CD4-positive, alpha-beta T cell treated with Interleukin-17A for 1 hour (primary cell): ENCODE results near the gene TMEM156.
"Not testable (repeated sequence)": the region's sequence is repeated elsewhere in the genome, so short reads cannot be mapped to it uniquely, and the experiment has no call there.

Experiments used
- DNase-seq: peaks from one replicate; pipeline ENCODE4 v3.0.0-alpha.2; 2020

TMEM156 gene

DNA sequence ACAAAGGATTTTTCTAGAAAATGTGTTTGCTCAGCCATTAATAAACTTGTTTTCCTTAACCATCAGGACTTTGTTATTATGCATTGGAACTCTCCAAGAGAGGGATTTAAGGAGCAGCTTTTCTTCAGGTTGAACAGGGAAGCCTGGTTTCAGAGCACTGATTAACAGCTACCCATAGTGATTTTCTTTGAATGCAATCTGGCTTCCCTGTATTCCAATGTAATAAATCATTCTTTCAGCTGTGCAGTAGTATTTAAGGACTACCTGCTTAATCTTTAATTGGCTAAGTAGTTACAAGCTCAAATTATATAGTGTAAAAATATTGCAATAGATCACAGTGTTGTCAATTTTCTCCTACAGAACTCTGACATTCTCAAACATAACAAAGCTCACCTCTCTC is 77.5 kb downstream of the TMEM156 start:
- no peak for DNase-seq

- DNase-seq = no peak
Measured at GRCh38 chr4:38952017-38952416, 80.2 kb downstream of the TMEM156 start.

GRCh38 chr4:38951598-38951997 is 80.6 kb downstream of the TMEM156 start:
- no peak for DNase-seq

GRCh38 chr4:38950734-38951133 is 81.5 kb downstream of the TMEM156 start:
- DNase-seq = no peak

GRCh38 chr4:38950159-38950558 is 82.0 kb downstream of the TMEM156 start:
- no peak for DNase-seq

DNA sequence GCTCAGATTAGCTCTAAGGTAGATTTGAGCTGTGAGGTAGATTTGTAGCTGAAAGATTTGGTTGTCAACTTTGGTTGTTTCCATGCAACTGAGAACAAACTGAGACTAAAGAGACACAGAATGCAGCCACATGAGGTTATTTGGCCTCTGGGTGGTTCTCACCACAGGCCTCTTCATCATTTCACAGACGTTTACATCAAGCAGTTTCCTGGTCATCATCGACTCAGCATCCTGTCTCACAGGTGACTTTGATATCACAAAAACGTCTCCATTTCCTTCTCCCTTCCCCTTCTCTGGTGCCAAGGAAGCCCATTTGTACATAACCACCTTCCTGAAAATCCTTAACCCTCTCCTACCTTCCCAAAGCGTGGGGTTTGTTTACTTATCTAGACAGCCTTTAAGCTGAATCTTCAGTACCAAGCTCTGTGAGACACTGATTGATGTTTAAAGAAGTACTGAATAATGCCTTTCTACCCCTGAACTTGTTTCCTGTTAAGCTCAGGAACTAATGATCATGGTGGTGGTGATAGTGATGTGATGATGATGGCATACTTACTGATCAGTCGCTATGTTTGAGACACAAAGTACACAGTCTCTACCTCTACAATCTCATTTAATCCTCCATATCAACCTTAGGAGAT is 82.7 kb downstream of the TMEM156 start:
- peak; percentile 71 for DNase-seq

DNA sequence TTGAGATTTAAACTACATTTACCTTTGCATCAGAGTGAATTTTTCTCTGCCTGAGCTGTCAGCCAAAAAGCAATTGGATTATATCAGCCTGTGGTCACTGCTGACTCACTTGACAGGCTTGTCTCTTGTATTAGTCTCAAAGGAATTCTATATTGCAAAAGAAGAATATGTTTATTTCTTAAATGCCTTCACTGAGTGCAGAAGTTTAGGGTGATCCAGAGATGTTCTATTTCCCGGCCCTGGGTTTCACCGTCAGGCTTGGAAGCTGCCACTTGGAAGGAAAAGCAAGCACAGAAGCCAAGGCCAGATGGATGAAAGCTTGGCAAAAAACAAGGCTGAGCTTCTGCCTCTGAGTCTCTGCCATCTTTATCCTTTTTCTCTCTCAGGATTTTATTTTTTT is 83.7 kb downstream of the TMEM156 start:
- DNase-seq = no peak

- DNase-seq = no peak
Measured at GRCh38 chr4:38946919-38947318, 85.3 kb downstream of the TMEM156 start.

- DNase-seq = no peak
Measured at GRCh38 chr4:38944440-38944839, 87.8 kb downstream of the TMEM156 start.

DNA sequence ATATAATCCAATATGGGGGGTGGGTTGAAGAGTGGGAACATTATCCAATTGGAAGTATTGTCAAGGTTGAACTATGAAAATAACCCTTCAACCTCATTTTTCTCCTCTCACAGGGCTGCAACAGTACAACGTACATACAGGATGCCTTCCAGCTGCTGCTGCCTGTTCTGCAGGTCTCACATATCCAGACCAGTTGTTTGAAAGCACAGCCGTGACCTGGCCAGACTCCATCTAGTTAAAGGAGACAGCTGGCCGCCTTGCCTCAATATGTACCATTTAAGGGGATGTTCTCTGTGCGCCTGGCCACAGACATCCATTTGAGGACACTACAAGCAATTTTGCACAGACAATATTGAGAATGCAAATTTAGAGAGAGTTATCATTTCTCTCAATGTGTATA is 88.9 kb downstream of the TMEM156 start:
- no peak for DNase-seq

DNA sequence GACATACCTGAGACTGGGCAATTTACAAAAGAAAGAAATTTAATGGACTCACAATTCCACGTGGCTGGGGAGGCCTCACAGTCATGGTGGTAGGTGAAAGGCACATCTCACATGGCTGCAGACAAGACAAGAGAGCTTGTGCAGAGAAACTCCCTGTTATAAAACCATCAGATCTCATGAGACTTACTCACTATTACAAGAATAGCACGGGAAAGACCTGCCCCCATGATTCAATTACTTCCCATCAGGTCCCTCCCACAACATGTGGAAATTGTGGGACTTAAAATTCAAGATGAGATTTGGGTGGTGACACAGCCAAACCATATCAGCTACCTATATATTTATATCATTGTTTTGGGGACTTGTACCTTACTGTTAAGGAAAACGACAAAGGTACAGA is 90.3 kb downstream of the TMEM156 start:
- not testable (repeated sequence) for DNase-seq

GRCh38 chr4:38940476-38940875 is 91.7 kb downstream of the TMEM156 start:
- DNase-seq = no peak

- no peak for DNase-seq
Measured at GRCh38 chr4:38939165-38939564, 93.0 kb downstream of the TMEM156 start.

DNA sequence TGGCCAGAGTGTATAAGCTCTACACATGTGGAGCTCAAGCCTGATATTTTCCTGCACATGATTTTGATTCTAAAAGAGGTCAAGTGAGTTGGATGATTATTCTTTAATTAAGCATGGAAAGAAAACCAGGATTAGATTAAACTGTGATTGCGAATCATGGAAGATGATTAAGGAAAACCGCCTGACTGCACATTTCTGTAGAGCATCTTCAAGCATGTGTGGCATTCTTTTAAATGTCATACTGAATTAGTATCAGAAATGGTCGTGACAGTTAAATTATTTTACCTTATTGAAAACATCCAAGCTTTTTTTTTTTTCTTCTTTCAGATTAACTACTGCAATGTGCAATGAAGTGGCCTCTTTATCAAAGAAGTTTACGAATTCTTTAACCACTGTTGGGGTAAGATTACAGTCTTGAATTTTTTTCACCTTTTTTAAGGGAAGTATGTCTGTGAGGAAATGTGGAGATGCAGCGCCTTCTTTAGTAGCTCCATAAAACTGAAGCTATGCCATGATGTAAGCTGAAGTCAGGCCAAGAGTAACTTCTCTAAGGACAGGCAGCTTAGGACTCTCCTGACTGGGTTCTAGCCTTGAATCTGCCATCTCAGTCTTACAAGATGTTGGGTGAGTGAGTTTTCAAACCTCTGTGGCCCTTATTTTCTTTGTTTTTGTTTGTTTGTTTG is 96.7 kb downstream of the TMEM156 start:
- DNase-seq = no peak

- no peak for DNase-seq
Measured at GRCh38 chr4:38931125-38931524, 101.1 kb downstream of the TMEM156 start.

DNA sequence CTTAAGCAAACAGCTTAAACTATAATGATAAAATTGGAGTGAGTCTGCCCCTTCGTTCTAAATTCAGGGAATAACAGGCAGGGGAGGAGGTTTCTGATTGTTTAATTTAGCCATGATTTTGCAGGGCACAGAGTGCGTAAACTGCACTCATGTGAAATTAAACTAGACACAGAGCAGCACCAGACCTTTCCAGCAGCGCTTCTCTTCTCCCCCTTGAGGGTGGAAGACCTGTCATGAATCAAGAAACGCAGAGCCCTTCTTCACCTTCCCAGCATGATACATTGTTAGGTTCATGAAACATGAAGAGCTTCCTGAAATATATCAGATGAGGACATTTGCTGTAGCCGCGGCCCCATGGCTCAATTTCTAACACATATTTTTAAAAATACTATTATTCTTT is 101.5 kb downstream of the TMEM156 start:
- DNase-seq = no peak

- DNase-seq = no peak
Measured at GRCh38 chr4:38930204-38930603, 102.0 kb downstream of the TMEM156 start.

GRCh38 chr4:38928974-38929373 is 103.2 kb downstream of the TMEM156 start:
- no peak for DNase-seq

- no peak for DNase-seq
Measured at GRCh38 chr4:38928568-38928967, 103.6 kb downstream of the TMEM156 start.

DNA sequence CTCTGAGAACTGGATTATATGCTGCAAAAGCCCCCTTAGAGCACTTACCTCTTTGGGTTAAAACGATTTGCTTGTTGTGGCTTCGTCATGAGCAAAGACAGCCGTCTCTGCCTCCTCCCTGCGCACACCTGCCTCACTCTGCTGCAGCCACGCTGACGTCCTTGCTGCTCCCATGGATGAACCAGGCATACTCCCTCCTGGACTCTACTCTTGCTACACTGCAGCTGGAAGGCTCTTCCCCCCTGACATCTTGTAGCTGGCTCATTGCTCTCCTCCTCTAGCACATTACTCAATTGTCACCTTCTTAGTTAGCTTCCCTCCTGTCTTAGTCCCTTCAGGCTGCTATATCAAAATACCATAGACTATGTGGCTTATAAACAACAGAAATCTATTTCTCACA is 105.3 kb downstream of the TMEM156 start:
- DNase-seq = no peak

GRCh38 chr4:38925492-38926413 is 106.5 kb downstream of the TMEM156 start:
- no peak for DNase-seq

DNA sequence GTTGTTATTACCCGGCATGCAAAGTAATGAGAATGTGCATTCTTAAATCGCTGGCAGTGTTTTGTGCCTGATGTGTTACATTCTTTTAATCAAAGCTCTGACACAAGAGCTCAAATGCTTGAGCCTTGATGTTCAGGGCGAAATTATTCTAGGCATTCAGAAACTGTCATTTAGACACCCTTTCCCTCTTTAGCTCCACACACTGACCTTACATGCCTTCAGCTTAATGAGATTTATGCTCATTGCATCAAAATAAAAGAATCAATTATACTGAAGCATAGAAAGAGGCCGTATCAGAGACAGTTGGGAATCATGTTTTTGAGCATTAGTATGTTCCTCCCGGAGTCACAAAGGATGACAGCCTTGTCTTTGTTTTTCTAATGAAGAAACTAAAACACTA is 107.9 kb downstream of the TMEM156 start:
- no peak for DNase-seq

DNA sequence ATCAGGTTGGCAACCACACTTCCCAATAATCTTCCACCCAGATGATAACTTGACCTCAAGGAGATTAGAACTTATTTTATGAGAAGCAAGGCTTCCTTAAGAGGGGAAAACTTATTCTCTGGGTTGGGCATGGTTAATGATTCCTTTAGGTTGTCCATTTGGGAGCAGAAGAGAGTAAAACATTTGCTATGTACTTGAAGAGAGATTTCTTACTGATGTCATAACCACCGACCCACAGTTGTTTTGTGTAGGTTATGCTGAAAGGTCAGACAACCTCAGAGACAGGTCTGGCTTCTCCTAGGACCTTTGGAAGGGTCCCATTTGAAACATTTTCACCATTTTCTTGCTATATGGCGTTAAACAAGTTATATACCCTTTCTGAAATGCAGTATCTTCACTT is 108.5 kb downstream of the TMEM156 start:
- no peak for DNase-seq

DNA sequence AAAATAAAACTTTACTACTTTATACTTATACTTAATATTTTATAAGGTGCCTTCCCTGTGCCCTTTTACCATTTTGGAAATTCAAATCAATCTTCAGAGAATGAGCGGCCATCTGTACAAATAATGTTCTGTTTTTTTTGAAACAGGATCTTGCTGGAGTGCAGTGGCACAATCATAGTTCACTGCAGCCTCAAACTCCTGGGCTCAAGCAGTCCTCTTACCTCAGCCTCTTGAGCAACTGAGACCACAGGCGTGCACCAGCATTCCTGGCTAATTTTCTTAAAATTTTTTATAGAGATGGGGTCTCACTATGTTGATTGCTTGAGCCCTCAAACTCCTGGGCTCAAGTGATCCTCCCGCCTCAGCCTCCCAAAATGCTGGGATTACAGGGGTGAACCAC is 111.1 kb downstream of the TMEM156 start:
- DNase-seq = no peak
